B cell (primary cell): ENCODE data around the gene FTMT. TPM values are rescaled to one million over a fixed set of nuclear protein-coding genes. Genes with fewer than 3 reads are reported as not detected.

Experiments used
- ATAC-seq: fragments of 200-7000 bp; cut with Tn5 transposase; one replicate; pipeline ENCODE4 v1.10.0; 2021; ENCODE audit warnings: low read depth, mild to moderate bottlenecking, moderate number of reproducible peaks, moderate library complexity
- CTCF ChIA-PET: fragments of 350-600 bp; sonication (Branson Sonifier 250); formaldehyde crosslinking; loops from one replicate; lab custom pipeline; 2021; ENCODE audit warnings: antibody characterized with exemption, inconsistent platforms; lab: Charles Lee
- POLR2A ChIA-PET: fragments of 350-600 bp; sonication (Branson Sonifier 250); formaldehyde crosslinking; loops from one replicate; lab custom pipeline; 2021; ENCODE audit warnings: antibody characterized with exemption; lab: Charles Lee
- DNase-seq: peaks from one replicate; pipeline ENCODE4 v3.0.0; 2013
- H2AFZ ChIP-seq: 2 replicates; pipeline ENCODE4 v1.6.1; 2012; ENCODE audit warnings: mild to moderate bottlenecking, low read depth, low read length; ENCODE audit not compliant: insufficient read depth, poor library complexity, severe bottlenecking
- H3K27ac ChIP-seq, 2 donors: 1 replicate in 1 of 2; 2 replicates in 1 of 2; pipeline ENCODE4 v1.5.1; 2012 to 2013; ENCODE audit warnings: low read length in 2 of 2, mild to moderate bottlenecking in 2 of 2, moderate library complexity in 1 of 2
- H3K27me3 ChIP-seq, 4 experiments: fragments of 200-600 bp in 1 of 4; sonication (generic) in 1 of 4; replicated peaks in 1 of 4; 1 replicate in 2 of 4; 2 replicates in 2 of 4; pipeline versions ENCODE4 v1.6.1 to v1.7.0; 2013 to 2016; ENCODE audit warnings: low read length in 3 of 4, mild to moderate bottlenecking in 2 of 4, mixed read lengths in 1 of 4, moderate library complexity in 1 of 4; ENCODE audit not compliant: insufficient read depth in 4 of 4, control insufficient read depth in 3 of 4; ENCODE audit errors: control extremely low read depth in 1 of 4
- H3K36me3 ChIP-seq, 2 experiments: replicated peaks in 1 of 2; 1 replicate in 1 of 2; 2 replicates in 1 of 2; pipeline versions ENCODE4 v1.6.1 to v1.7.1; 2013; ENCODE audit warnings: low read length in 1 of 2; ENCODE audit not compliant: insufficient read depth in 2 of 2, control insufficient read depth in 1 of 2; ENCODE audit errors: control extremely low read depth in 1 of 2, extremely low read depth in 1 of 2
- H3K4me1 ChIP-seq, 2 donors: fragments of 200-600 bp in 1 of 2; sonication (generic) in 1 of 2; 1 replicate in 1 of 2; 2 replicates in 1 of 2; pipeline versions ENCODE4 v1.5.1 to v1.6.1; 2013 to 2017; ENCODE audit warnings: low read length in 2 of 2; ENCODE audit not compliant: control insufficient read depth in 2 of 2, insufficient read depth in 2 of 2
- H3K4me2 ChIP-seq: replicated peaks from 2 replicates; pipeline ENCODE3; 2012; ENCODE audit warnings: mild to moderate bottlenecking, low read depth, low read length; ENCODE audit not compliant: poor library complexity, severe bottlenecking
- H3K4me3 ChIP-seq, 5 experiments: fragments of 200-600 bp in 1 of 5; sonication (generic) in 1 of 5; 1 replicate in 3 of 5; 2 replicates in 2 of 5; pipeline versions ENCODE4 v1.5.1 to v1.7.0; 2011 to 2016; ENCODE audit warnings: low read length in 4 of 5, mild to moderate bottlenecking in 4 of 5, low read depth in 2 of 5, control low read depth in 1 of 5, moderate library complexity in 1 of 5; ENCODE audit not compliant: insufficient read depth in 1 of 5; ENCODE audit errors: control extremely low read depth in 1 of 5, extremely low read depth in 1 of 5
- H3K79me2 ChIP-seq: fragments of 200-600 bp; sonication (generic); one replicate; pipeline ENCODE4 v1.6.0; 2016; ENCODE audit warnings: low read length; ENCODE audit not compliant: control insufficient read depth, insufficient read depth
- H3K9ac ChIP-seq: fragments of 200-600 bp; sonication (generic); 2 replicates; pipeline ENCODE4 v1.6.1; 2017; ENCODE audit warnings: mild to moderate bottlenecking, low read length, moderate library complexity
- H3K9me3 ChIP-seq, 3 donors: one replicate each; pipeline versions ENCODE4 v1.6.1 to v1.7.1; 2013; ENCODE audit warnings: low read length in 2 of 3; ENCODE audit not compliant: control insufficient read depth in 2 of 3, insufficient read depth in 1 of 3; ENCODE audit errors: control extremely low read depth in 1 of 3
- H4K20me1 ChIP-seq: 2 replicates; pipeline ENCODE4 v1.6.0; 2012; ENCODE audit warnings: mild to moderate bottlenecking, low read length; ENCODE audit not compliant: insufficient read depth, control insufficient read depth, poor library complexity, severe bottlenecking
- H3K27ac Mint-ChIP-seq: one replicate; pipeline ENCODE4 v1.8.0; 2021; ENCODE audit warnings: mixed read lengths
- H3K27me3 Mint-ChIP-seq: one replicate; pipeline ENCODE4 v1.8.0; 2021; ENCODE audit warnings: mixed read lengths
- H3K4me1 Mint-ChIP-seq: one replicate; pipeline ENCODE4 v1.8.0; 2021; ENCODE audit warnings: mixed read lengths
- H3K4me3 Mint-ChIP-seq: one replicate; pipeline ENCODE4 v1.8.0; 2021; ENCODE audit warnings: mixed read lengths
- H3K9me3 Mint-ChIP-seq: one replicate; pipeline ENCODE4 v1.8.0; 2022; ENCODE audit warnings: mixed read lengths; ENCODE audit not compliant: insufficient read depth
- CTCF ChIP-seq: fragments of 200-600 bp; IDR thresholded peaks from one replicate; pipeline ENCODE4 v1.8.0; 2022; ENCODE audit warnings: antibody characterized with exemption, mild to moderate bottlenecking
- EZH2 ChIP-seq: IDR thresholded peaks from 2 replicates; pipeline ENCODE4 v1.6.1; 2012; ENCODE audit warnings: borderline replicate concordance, low read depth, mild to moderate bottlenecking, moderate library complexity, low read length; ENCODE audit not compliant: insufficient read depth, poor library complexity, severe bottlenecking
- WGBS: methylation state at CpG from one replicate; pipeline ENCODE4 v1.1.5; 2013; ENCODE audit warnings: missing lambda C conversion rate; ENCODE audit not compliant: insufficient coverage; 5-methylcytosine and 5-hydroxymethylcytosine counted together
- intact Hi-C: fragments of 100-400 bp; cut with micrococcal nuclease; formaldehyde crosslinking; loops from one replicate; pipeline ENCODE4 v1.10.0; 2022
- polyA plus RNA-seq: library from polyadenylated mRNA; depleted of rRNA; stranded (reverse); fragments of >200 nt; gene quantifications from 2 replicates; pipeline ENCODE4 v1.2.3, GENCODE V29; 2012
- total RNA-seq, 2 donors: library from RNA; stranded (reverse); fragments of 120-200 nt in 1 of 2; gene quantifications; 1 replicate in 1 of 2; 2 replicates in 1 of 2; pipeline versions ENCODE4 v1.2.3 to v1.2.4, GENCODE V29; 2013 to 2022

Gene FTMT
- total and polyA plus RNA-seq, 2 donors (not counting 1 experiment from before 2014, with no cell fraction given) = not detected

GRCh38 chr5:121867403-121867802 lies 15.7 kb downstream of the FTMT start:
- WGBS = 92% methylated on average over 1 of the region's 3 CpGs
- ChIA-PET POLR2A (no interaction called here), CTCF (no interaction called here)
- Mint-ChIP-seq H3K27me3 (no peaks in the 10 kb centered on the region), H3K4me3 (no peak overlapping the region), H3K27ac (no peak overlapping the region), H3K9me3 (no peaks in the 10 kb centered on the region), H3K4me1 (no peaks in the 10 kb centered on the region)
- Histone ChIP-seq H3K9ac (no peak overlapping the region), H3K4me2 (no peak overlapping the region), H3K4me1 (no peaks in the 10 kb centered on the region), H3K4me3 (no peak overlapping the region), H4K20me1 (no peaks in the 10 kb centered on the region), H3K27ac (no peak overlapping the region), H3K79me2 (no peaks in the 10 kb centered on the region), H3K27me3 (no peaks in the 10 kb centered on the region), H2AFZ (no peak overlapping the region), H3K9me3 (no peaks in the 10 kb centered on the region), H3K36me3 (no peaks in the 10 kb centered on the region)
- intact Hi-C loops = no loop called here
- no peak for TF ChIP-seq EZH2
- TF ChIP-seq CTCF = no peak
- no peak for DNase-seq
- ATAC-seq = no peak

GRCh38 chr5:121870489-121870888 lies 18.8 kb downstream of the FTMT start:
- Mint-ChIP-seq H3K27ac (no peak overlapping the region), H3K27me3 (no peaks in the 10 kb centered on the region), H3K4me3 (no peak overlapping the region), H3K9me3 (no peaks in the 10 kb centered on the region), H3K4me1 (no peaks in the 10 kb centered on the region)
- Histone ChIP-seq H3K9ac (no peak overlapping the region), H3K79me2 (no peaks in the 10 kb centered on the region), H3K4me1 (no peaks in the 10 kb centered on the region), H4K20me1 (no peaks in the 10 kb centered on the region), H3K4me2 (no peak overlapping the region), H3K27ac (no peak overlapping the region), H2AFZ (no peak overlapping the region), H3K4me3 (no peak overlapping the region), H3K27me3 (no peaks in the 10 kb centered on the region), H3K9me3 (no peaks in the 10 kb centered on the region), H3K36me3 (no peaks in the 10 kb centered on the region)
- TF ChIP-seq CTCF (no peak), EZH2 (no peak)
- DNase-seq = no peak
- CTCF ChIA-PET = no interaction called here
- intact Hi-C loops = no loop called here
- ATAC-seq = no peak
- no CpG with 5 or more reads among the region's 2 CpGs for WGBS
- POLR2A ChIA-PET = no interaction called here
